Measurements from ENCODE around the gene NSUN4.

Gene NSUN4

DNA sequence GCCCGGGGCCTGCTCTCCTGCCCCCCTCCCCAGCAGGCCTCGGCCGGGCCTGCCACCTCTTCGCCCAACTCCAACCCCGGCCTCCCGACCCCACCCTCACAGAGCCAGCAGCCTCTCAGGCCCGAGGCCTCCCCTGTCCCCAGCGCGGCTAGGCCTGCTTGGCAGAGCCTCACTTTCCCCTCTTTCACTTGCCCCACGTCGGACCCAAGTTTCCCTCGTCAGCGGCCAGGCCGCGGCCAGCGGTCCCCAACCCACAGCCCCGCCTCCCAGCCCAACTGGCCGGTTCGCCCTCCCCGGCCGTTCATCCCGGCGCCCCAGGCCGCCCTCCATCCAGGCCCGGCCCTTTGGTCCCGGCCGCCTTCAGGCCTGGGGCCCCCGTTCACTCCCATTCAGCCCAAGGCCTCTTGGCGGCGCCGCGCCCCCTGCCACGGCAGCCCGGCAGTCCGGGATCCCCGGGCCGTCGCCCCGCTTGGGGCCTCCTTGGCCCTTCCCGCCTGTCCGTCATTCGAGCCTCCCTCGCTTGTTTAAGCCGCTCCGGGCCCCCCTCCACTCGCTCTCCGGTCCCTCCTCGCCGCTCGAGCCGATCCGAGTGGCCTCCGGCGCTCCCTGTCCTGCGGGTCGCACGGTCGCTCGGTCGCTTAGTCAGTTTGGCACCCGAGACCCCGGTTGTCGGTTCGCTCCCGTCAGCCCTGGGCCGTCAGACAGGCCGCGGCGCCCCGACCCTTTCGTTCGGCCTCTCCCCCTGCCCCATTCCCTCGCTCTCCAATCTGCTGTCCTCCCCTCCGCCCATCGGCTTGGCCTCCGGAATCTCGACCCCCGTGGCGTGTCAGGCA lies 38.6 kb upstream of the NSUN4 start:
- peaks cover 18% of the 10 kb centered on the region for H3K36me3 Mint-ChIP-seq (ENCODE audit: low read depth)
- H3K4me1 Mint-ChIP-seq = peaks cover 38% of the 10 kb centered on the region
- no peaks in the 10 kb centered on the region for H3K9me3 Mint-ChIP-seq
- peak overlapping the region; percentile 100 for H3K27ac Mint-ChIP-seq
- H3K27me3 Mint-ChIP-seq (ENCODE audit: low read depth) = no peaks in the 10 kb centered on the region
- peak overlapping the region; percentile 98 to 99 (median 99) for H3K4me3 Mint-ChIP-seq
- TF ChIP-seq CTCF (IDR thresholded peaks at IDR 0.05; ENCODE audit: unreplicated experiment in 3 of 3) = peak in 2 of 3 experiments; percentile 11 to 26

DNA sequence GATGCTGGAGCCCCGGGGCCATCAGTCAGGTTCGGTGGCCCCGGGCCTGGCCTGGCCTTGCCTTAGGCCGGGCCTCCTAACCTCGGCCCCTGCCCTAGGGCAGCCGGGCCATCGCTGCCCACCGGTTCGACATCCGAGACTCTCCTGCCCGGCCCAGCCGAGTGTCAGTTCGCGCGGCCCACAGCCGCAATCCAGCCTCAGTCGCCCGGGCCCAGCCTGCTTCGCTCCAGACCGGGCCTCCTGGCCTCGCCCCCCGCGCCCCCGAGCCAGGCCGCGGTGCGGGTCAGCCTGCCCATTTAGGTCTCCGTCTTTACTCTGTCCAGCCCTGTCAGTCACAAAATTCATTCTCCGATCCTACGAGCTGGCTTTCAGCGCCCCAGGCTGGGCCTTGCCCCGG lies 38.0 kb upstream of the NSUN4 start:
- Mint-ChIP-seq H3K9me3 (no peaks in the 10 kb centered on the region), H3K36me3 (ENCODE audit: low read depth) (peaks cover 17% of the 10 kb centered on the region), H3K27me3 (ENCODE audit: low read depth) (no peaks in the 10 kb centered on the region), H3K4me1 (peaks cover 43% of the 10 kb centered on the region), H3K4me3 (peak overlapping the region; percentile 98 to 99 (median 99)), H3K27ac (peak overlapping the region; percentile 100)
- TF ChIP-seq CTCF (IDR thresholded peaks at IDR 0.05; ENCODE audit: unreplicated experiment in 3 of 3) = no peak

DNA sequence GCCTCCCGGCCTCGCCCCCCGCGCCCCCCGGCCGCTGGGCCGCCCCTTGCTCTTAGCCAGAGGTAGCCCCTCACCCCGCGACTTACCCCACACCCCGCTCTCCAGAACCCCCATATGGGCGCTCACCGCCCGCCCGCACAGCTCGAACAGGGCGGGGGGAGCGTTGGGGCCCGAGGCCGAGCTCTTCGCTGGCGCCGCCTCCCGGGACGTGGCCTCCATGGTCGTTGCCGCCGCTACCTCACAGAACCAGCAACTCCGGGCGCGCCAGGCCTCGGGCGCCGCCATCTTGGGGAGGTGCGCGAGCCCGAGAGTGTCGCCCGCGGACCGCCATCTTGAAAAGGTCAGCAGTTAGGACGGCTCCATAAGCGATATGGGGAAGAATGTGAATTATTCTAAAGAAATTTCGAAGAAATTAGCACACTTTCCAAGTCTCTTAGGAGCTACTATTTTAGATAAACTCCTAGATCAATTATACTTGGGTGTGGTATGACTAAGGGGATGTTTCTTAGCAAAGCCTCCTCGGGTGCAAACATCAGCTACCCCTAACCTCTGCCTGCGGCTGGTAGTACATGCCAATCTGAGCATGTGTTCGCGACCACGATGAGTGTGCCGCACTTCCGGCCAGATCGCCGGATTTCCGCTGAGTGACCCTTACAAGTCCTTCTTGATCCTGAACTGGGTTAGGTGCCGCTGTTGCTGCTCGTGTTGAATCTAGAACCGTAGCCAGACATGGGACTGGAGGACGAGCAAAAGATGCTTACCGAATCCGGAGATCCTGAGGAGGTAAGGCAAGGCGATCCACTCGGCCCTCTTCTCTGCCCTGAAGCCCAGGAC lies 37.4 kb upstream of the NSUN4 start, which contains the start of the genes LRRC41 and UQCRH:
TSS of gene LRRC41 (minus strand) at position 579 of the 834 bp plus-strand sequence. CDS start at position 285, 294 bp downstream.
TSS of gene UQCRH (plus strand) at position 661 of the 834 bp plus-strand sequence. CDS start at position 730, 69 bp downstream.
- H3K4me3 Mint-ChIP-seq = peak within 1 kb of the TSS; percentile 98 to 99 (median 99)
- H3K27ac Mint-ChIP-seq = peak within 1 kb of the TSS; percentile 100
- H3K9me3 Mint-ChIP-seq = no peaks in the 10 kb centered on the region
- no peak for TF ChIP-seq CTCF (IDR thresholded peaks at IDR 0.05; ENCODE audit: unreplicated experiment in 3 of 3)
- H3K36me3 Mint-ChIP-seq (ENCODE audit: low read depth) = peaks cover 18% of the 10 kb centered on the region
- H3K27me3 Mint-ChIP-seq (ENCODE audit: low read depth) = no peaks in the 10 kb centered on the region
- H3K4me1 Mint-ChIP-seq = peaks cover 39% of the 10 kb centered on the region

GRCh38 chr1:46303872-46304326 lies 36.7 kb upstream of the NSUN4 start:
- no peaks in the 10 kb centered on the region for H3K9me3 Mint-ChIP-seq
- TF ChIP-seq CTCF (IDR thresholded peaks at IDR 0.05; ENCODE audit: unreplicated experiment in 3 of 3) = no peak
- H3K27ac Mint-ChIP-seq = peak overlapping the region; percentile 100
- no peaks in the 10 kb centered on the region for H3K27me3 Mint-ChIP-seq (ENCODE audit: low read depth)
- peaks cover 34% of the 10 kb centered on the region for H3K4me1 Mint-ChIP-seq
- peak overlapping the region; percentile 98 to 99 (median 99) for H3K4me3 Mint-ChIP-seq
- H3K36me3 Mint-ChIP-seq (ENCODE audit: low read depth) = peaks cover 20% of the 10 kb centered on the region

DNA sequence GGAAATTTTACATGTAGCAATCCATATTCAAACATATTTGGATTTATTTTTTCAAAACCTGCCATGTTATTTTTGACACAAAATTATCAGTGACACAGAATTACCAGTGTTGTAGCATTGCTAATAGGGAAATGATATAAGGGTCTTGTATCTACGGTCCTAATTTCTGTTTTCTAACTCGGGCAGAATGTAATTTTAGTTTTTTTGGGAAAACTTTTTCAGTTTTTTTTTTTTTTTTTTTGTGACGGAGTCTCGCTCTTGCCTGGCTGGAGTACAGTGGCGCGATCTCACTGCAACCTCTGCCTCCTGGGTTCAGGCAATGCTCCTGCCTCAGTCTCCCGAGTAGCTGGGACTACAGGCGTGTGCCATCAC lies 34.5 kb upstream of the NSUN4 start:
- Mint-ChIP-seq H3K27ac (peak overlapping the region in 1 of 3 experiments; percentile 5), H3K4me3 (peak overlapping the region; percentile 59 to 76 (median 74)), H3K4me1 (peaks cover 19% of the 10 kb centered on the region), H3K27me3 (ENCODE audit: low read depth) (no peaks in the 10 kb centered on the region), H3K9me3 (no peaks in the 10 kb centered on the region), H3K36me3 (ENCODE audit: low read depth) (peaks cover 36% of the 10 kb centered on the region)
- TF ChIP-seq CTCF (IDR thresholded peaks at IDR 0.05; ENCODE audit: unreplicated experiment in 3 of 3) = no peak
